GM23248 (cell line): Measurements from ENCODE around the gene DSG2. TPM values are rescaled to one million over a fixed set of nuclear protein-coding genes. Genes with fewer than 3 reads are reported as not detected.

Source experiments
- DNase-seq: peaks from one replicate; pipeline ENCODE4 v3.0.0-alpha.2; 2015
- H2AFZ ChIP-seq: fragments of 200-600 bp; sonication (generic); 2 replicates; pipeline ENCODE4 v1.6.1; 2016; ENCODE audit warnings: antibody characterized with exemption
- H3F3A ChIP-seq: fragments of 200-600 bp; sonication (generic); 2 replicates; pipeline ENCODE4 v1.6.1; 2016; ENCODE audit warnings: mild to moderate bottlenecking, antibody characterized with exemption, mixed run types; ENCODE audit not compliant: insufficient read depth
- H3K27ac ChIP-seq: fragments of 200-600 bp; sonication (generic); 2 replicates; pipeline ENCODE4 v1.5.1; 2016; ENCODE audit warnings: mild to moderate bottlenecking
- H3K27me3 ChIP-seq: fragments of 200-600 bp; sonication (generic); replicated peaks from 2 replicates; pipeline ENCODE4 v1.6.1; 2016; ENCODE audit warnings: mild to moderate bottlenecking; ENCODE audit not compliant: insufficient read depth
- H3K36me3 ChIP-seq: fragments of 200-600 bp; sonication (generic); 2 replicates; pipeline ENCODE4 v1.6.1; 2016; ENCODE audit warnings: low read depth, mild to moderate bottlenecking
- H3K4me1 ChIP-seq: fragments of 200-600 bp; sonication (generic); 2 replicates; pipeline ENCODE4 v1.6.1; 2016; ENCODE audit warnings: mild to moderate bottlenecking; ENCODE audit not compliant: insufficient read depth
- H3K4me2 ChIP-seq: fragments of 200-600 bp; sonication (generic); one replicate; pipeline ENCODE4 v1.6.1; 2016; ENCODE audit warnings: mild to moderate bottlenecking; ENCODE audit not compliant: unreplicated experiment
- H3K4me3 ChIP-seq: fragments of 200-600 bp; sonication (generic); 2 replicates; pipeline ENCODE4 v1.5.1; 2016; ENCODE audit warnings: mild to moderate bottlenecking
- H3K79me2 ChIP-seq: fragments of 200-600 bp; sonication (generic); 2 replicates; pipeline ENCODE4 v1.6.1; 2016; ENCODE audit warnings: mild to moderate bottlenecking; ENCODE audit not compliant: insufficient read depth
- H3K9ac ChIP-seq: fragments of 200-600 bp; sonication (generic); 2 replicates; pipeline ENCODE4 v1.6.1; 2016; ENCODE audit warnings: mild to moderate bottlenecking
- H3K9me2 ChIP-seq: fragments of 200-600 bp; sonication (generic); 2 replicates; pipeline ENCODE4 v1.6.1; 2016; ENCODE audit warnings: mixed run types, mild to moderate bottlenecking, moderate library complexity; ENCODE audit not compliant: insufficient read depth
- H3K9me3 ChIP-seq: fragments of 200-600 bp; sonication (generic); one replicate; pipeline ENCODE4 v1.6.1; 2017; ENCODE audit warnings: low read depth
- H4K20me1 ChIP-seq: fragments of 200-600 bp; sonication (generic); 2 replicates; pipeline ENCODE4 v1.6.0; 2016; ENCODE audit not compliant: insufficient read depth
- EZH2 ChIP-seq: fragments of 200-600 bp; sonication (generic); IDR thresholded peaks from 2 replicates; pipeline ENCODE4 v1.6.1; 2018; ENCODE audit warnings: antibody characterized with exemption, mild to moderate bottlenecking; ENCODE audit not compliant: insufficient read depth, poor library complexity, severe bottlenecking
- EZH2phosphoT487 ChIP-seq: fragments of 200-600 bp; sonication (generic); IDR thresholded peaks from 2 replicates; pipeline ENCODE4 v1.6.1; 2018; ENCODE audit warnings: antibody characterized with exemption, moderate library complexity, mild to moderate bottlenecking, low read depth; ENCODE audit not compliant: insufficient read depth
- WGBS, 2 experiments: methylation state at CpG; one replicate each; pipeline ENCODE4 v1.1.6; 2015 to 2017; ENCODE audit warnings: low lambda C conversion rate in 2 of 2, low coverage in 1 of 2; ENCODE audit errors: missing lambda C conversion rate in 2 of 2; 5-methylcytosine and 5-hydroxymethylcytosine counted together
- in situ Hi-C: fragments of 300-500 bp; cut with MboI; formaldehyde crosslinking; loops from 2 replicates; pipeline ENCODE4 v1.15.0; 2020
- polyA plus RNA-seq: library from polyadenylated mRNA; unstranded; fragments of >200 nt; fragmentation: Nextera tagmentation; extraction: Ambion mirVana; gene quantifications from 2 replicates; pipeline ENCODE4 v1.2.1, GENCODE V29; 2016
- total RNA-seq: library from RNA; depleted of rRNA; stranded (reverse); fragments of >200 nt; shearing (Covaris generic); gene quantifications from 2 replicates; pipeline ENCODE4 v1.2.3, GENCODE V29; 2014

Gene DSG2
- total and polyA plus RNA-seq, 2 experiments from 2014 or later: under 0.01 TPM; not detected in 1

- no peak overlapping the region for H2AFZ ChIP-seq
- no peaks in the 10 kb centered on the region for H3K4me1 ChIP-seq
- H3K4me3 ChIP-seq: no peak overlapping the region
- no peak for DNase-seq
- H3K4me2 ChIP-seq: no peak overlapping the region
- no peaks in the 10 kb centered on the region for H3K79me2 ChIP-seq
- in situ Hi-C loops: no loop called here
- no peaks in the 10 kb centered on the region for H3K9me2 ChIP-seq
- H3K27me3 ChIP-seq: no peaks in the 10 kb centered on the region
- H4K20me1 ChIP-seq: no peaks in the 10 kb centered on the region
- 50 to 63% methylated on average over 5 of the region's 5 CpGs for WGBS, 2 experiments
- no peaks in the 10 kb centered on the region for H3F3A ChIP-seq
- H3K27ac ChIP-seq: no peak overlapping the region
- H3K36me3 ChIP-seq: no peaks in the 10 kb centered on the region
- H3K9ac ChIP-seq: no peak overlapping the region
- TF ChIP-seq EZH2: no peak
- TF ChIP-seq EZH2phosphoT487: no peak
- no peaks in the 10 kb centered on the region for H3K9me3 ChIP-seq
Measured at GRCh38 chr18:31586616-31587015, 88.6 kb downstream of the DSG2 start.

GRCh38 chr18:31587529-31587928 lies 89.6 kb downstream of the DSG2 start:
- Histone ChIP-seq H3F3A (no peaks in the 10 kb centered on the region), H3K4me1 (no peaks in the 10 kb centered on the region), H3K27ac (no peak overlapping the region), H3K36me3 (no peaks in the 10 kb centered on the region), H2AFZ (no peak overlapping the region), H3K4me3 (no peak overlapping the region), H4K20me1 (no peaks in the 10 kb centered on the region), H3K79me2 (no peaks in the 10 kb centered on the region), H3K27me3 (no peaks in the 10 kb centered on the region), H3K9ac (no peak overlapping the region), H3K9me3 (no peaks in the 10 kb centered on the region), H3K4me2 (no peak overlapping the region), H3K9me2 (no peaks in the 10 kb centered on the region)
- no peak for TF ChIP-seq EZH2
- TF ChIP-seq EZH2phosphoT487: no peak
- DNase-seq: no peak
- WGBS, 2 experiments: 45 to 52% methylated on average over 4 of the region's 4 CpGs
- in situ Hi-C loops: no loop called here

GRCh38 chr18:31590570-31590969 lies 92.6 kb downstream of the DSG2 start:
- no peaks in the 10 kb centered on the region for H3K79me2 ChIP-seq
- H3K9ac ChIP-seq: no peak overlapping the region
- no peaks in the 10 kb centered on the region for H3F3A ChIP-seq
- no peak for TF ChIP-seq EZH2
- no peak for TF ChIP-seq EZH2phosphoT487
- no peak overlapping the region for H3K27ac ChIP-seq
- in situ Hi-C loops: no loop called here
- H3K4me3 ChIP-seq: no peak overlapping the region
- no peaks in the 10 kb centered on the region for H3K36me3 ChIP-seq
- no peaks in the 10 kb centered on the region for H3K27me3 ChIP-seq
- WGBS, 2 experiments: 66 to 71% methylated on average over 8 of the region's 8 CpGs
- no peak for DNase-seq
- H3K4me2 ChIP-seq: no peak overlapping the region
- no peaks in the 10 kb centered on the region for H3K4me1 ChIP-seq
- no peaks in the 10 kb centered on the region for H3K9me3 ChIP-seq
- H3K9me2 ChIP-seq: no peaks in the 10 kb centered on the region
- no peaks in the 10 kb centered on the region for H4K20me1 ChIP-seq
- no peak overlapping the region for H2AFZ ChIP-seq

GRCh38 chr18:31591113-31591512 lies 93.1 kb downstream of the DSG2 start:
- Histone ChIP-seq H3K4me3 (no peak overlapping the region), H3K36me3 (no peaks in the 10 kb centered on the region), H3K79me2 (no peaks in the 10 kb centered on the region), H3F3A (no peaks in the 10 kb centered on the region), H3K9me2 (no peaks in the 10 kb centered on the region), H3K9ac (no peak overlapping the region), H3K4me1 (peaks cover 2% of the 10 kb centered on the region; the same call in 1 of the 2 replicates), H3K9me3 (no peaks in the 10 kb centered on the region), H3K27me3 (no peaks in the 10 kb centered on the region), H3K4me2 (no peak overlapping the region), H4K20me1 (no peaks in the 10 kb centered on the region), H2AFZ (no peak overlapping the region), H3K27ac (no peak overlapping the region)
- in situ Hi-C loops: no loop called here
- TF ChIP-seq EZH2: no peak
- WGBS, 2 experiments: 76 to 80% methylated on average over 2 of the region's 2 CpGs
- DNase-seq: no peak

GRCh38 chr18:31591628-31592027 lies 93.7 kb downstream of the DSG2 start, which contains the start of gene TTR:
Gene TTR, plus strand, starts transcription at chr18:31591877. Its CDS starts 26 bp downstream, at chr18:31591903.
- H3K4me1 ChIP-seq: peaks cover 6% of the 10 kb centered on the region; the same call in 1 of the 2 replicates
- DNase-seq: no peak
- no peaks in the 10 kb centered on the region for H3K27me3 ChIP-seq
- TF ChIP-seq EZH2: no peak
- TF ChIP-seq EZH2phosphoT487: no peak
- 26 to 33% methylated on average over 5 of the region's 5 CpGs for WGBS, 2 experiments
- H3K9me3 ChIP-seq: no peaks in the 10 kb centered on the region
- in situ Hi-C loops: no loop called here
- H3K9ac ChIP-seq: no peak within 1 kb of the TSS
- no peak within 1 kb of the TSS for H3K27ac ChIP-seq
- H4K20me1 ChIP-seq: no peaks in the 10 kb centered on the region
- H2AFZ ChIP-seq: no peak within 1 kb of the TSS
- no peaks in the 10 kb centered on the region for H3K79me2 ChIP-seq
- H3K36me3 ChIP-seq: no peaks in the 10 kb centered on the region
- no peak within 1 kb of the TSS for H3K4me2 ChIP-seq
- H3F3A ChIP-seq: no peaks in the 10 kb centered on the region
- no peak within 1 kb of the TSS for H3K4me3 ChIP-seq
- no peaks in the 10 kb centered on the region for H3K9me2 ChIP-seq
